Measurements from ENCODE around the gene CHAT.

CHAT gene

DNA sequence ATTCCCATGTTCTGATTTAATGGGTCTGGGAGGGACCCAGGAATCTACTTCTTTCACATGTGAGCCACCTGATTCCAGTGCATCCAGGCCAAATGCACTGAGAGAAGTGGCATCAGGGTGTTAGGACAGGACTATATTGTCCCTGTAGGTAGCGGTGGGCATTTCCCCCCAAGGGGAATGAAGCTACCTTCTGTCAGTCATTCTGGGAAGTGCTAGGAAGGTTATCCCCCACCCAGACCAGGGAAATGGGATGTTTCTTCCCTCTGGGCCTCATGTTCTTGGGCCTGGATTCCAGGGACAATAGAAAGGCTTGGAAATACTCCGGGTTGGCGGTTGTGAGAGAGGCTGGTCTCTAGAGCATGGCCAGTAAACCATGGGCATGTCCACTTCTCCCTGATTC, 86.4 kb downstream of the CHAT start:
- Mint-ChIP-seq H3K9me3 (peaks cover 6% of the 10 kb centered on the region), H3K27ac (no peak overlapping the region), H3K36me3 (ENCODE audit: low read depth) (no peaks in the 10 kb centered on the region), H3K27me3 (peaks cover 6% of the 10 kb centered on the region), H3K4me1 (ENCODE audit: low read depth) (no peaks in the 10 kb centered on the region), H3K4me3 (no peak overlapping the region)
- intact Hi-C loops (cut with micrococcal nuclease) = no loop called here

DNA sequence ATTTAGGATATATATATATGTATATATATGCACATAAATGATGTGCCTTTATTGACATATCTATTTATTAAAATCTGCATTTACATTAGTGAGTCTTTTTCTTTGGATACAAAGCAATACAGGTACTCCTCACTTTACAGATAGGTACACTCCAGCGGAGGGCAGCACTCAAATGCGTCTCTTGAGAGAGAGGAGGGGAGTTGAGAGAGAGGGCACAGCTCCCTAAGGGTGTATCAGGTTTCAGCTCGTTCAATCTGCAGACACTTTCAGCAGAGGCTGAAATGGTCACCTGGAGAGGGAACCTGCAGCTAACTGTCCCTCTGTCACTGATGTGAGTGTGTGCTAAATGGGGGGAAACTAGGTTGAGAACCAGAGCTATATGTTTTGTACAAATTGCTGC, 87.2 kb downstream of the CHAT start:
- H3K4me1 Mint-ChIP-seq (ENCODE audit: low read depth) = no peaks in the 10 kb centered on the region
- H3K27ac Mint-ChIP-seq = no peak overlapping the region
- peaks cover 6% of the 10 kb centered on the region for H3K27me3 Mint-ChIP-seq
- intact Hi-C loops (cut with micrococcal nuclease) = no loop called here
- no peaks in the 10 kb centered on the region for H3K36me3 Mint-ChIP-seq (ENCODE audit: low read depth)
- H3K4me3 Mint-ChIP-seq = no peak overlapping the region
- H3K9me3 Mint-ChIP-seq = peaks cover 6% of the 10 kb centered on the region

DNA sequence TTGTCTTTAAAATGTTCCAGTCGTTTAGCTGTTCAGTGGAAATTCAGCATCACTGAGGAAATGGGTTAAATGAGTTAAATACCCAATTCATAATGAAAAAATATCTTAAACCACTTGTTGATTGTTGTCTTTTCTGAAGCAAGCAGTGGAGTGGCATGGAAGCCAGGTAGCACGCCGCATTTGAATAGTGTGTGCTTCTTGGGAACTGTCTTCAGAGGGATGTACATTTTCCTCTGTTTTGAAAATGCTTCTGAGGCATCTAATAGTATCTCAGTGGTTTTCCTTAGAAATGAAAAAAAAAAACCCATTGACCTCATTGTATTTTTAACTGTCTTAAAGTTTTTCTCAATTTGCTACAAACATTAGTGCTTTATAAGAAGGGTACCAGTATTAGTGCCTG, 93.7 kb downstream of the CHAT start:
- Mint-ChIP-seq H3K27me3 (peaks cover 7% of the 10 kb centered on the region), H3K9me3 (peaks cover 5% of the 10 kb centered on the region), H3K4me1 (ENCODE audit: low read depth) (no peaks in the 10 kb centered on the region), H3K4me3 (no peak overlapping the region), H3K27ac (no peak overlapping the region), H3K36me3 (ENCODE audit: low read depth) (no peaks in the 10 kb centered on the region)
- intact Hi-C loops (cut with micrococcal nuclease) = no loop called here

DNA sequence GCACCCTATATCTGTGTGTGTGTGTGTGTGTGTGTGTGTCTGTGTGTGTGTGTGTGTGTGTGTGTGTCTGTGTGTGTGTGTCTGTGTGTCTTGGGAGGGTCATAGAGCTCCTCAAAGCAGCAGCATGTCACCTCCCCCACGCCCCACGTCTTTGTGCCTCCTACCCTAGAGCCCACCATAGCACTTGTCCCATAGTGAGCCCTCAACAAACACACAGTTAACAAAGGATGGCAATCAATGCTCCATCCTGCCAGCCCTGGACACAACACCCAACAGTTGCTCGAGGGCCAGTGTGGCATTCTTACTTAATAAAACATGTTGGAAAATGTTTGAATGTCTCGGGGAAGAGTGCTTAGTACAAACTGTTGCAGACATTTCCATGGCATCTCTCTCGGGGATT, 96.1 kb downstream of the CHAT start:
- Mint-ChIP-seq H3K36me3 (ENCODE audit: low read depth) (no peaks in the 10 kb centered on the region), H3K27me3 (peaks cover 7% of the 10 kb centered on the region), H3K27ac (no peak overlapping the region), H3K4me1 (ENCODE audit: low read depth) (no peaks in the 10 kb centered on the region), H3K4me3 (no peak overlapping the region), H3K9me3 (no peaks in the 10 kb centered on the region)
- intact Hi-C loops (cut with micrococcal nuclease) = no loop called here

DNA sequence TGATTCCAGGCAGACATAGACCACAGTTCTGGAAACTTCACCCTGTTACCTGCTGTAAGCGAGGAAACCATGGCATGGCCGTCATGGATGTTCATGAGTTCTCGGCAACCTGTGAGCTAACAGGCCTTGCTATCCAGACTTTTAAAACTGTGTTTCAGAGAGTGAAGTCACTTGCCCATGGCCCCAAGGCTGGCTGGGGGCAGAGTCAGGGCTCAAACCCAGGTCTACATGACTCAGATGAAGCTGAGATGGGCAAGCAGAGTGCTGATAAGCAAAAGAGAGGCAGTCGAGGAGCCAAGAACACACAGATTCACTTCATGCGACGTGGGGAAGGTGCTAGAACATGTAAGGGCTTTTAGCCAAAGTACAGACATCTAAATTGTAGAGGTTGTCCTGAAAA, 97.1 kb downstream of the CHAT start:
- H3K27ac Mint-ChIP-seq = no peak overlapping the region
- peaks cover 3% of the 10 kb centered on the region for H3K9me3 Mint-ChIP-seq
- peaks cover 6% of the 10 kb centered on the region for H3K27me3 Mint-ChIP-seq
- H3K4me1 Mint-ChIP-seq (ENCODE audit: low read depth) = no peaks in the 10 kb centered on the region
- intact Hi-C loops (cut with micrococcal nuclease) = no loop called here
- H3K4me3 Mint-ChIP-seq = no peak overlapping the region
- H3K36me3 Mint-ChIP-seq (ENCODE audit: low read depth) = no peaks in the 10 kb centered on the region

DNA sequence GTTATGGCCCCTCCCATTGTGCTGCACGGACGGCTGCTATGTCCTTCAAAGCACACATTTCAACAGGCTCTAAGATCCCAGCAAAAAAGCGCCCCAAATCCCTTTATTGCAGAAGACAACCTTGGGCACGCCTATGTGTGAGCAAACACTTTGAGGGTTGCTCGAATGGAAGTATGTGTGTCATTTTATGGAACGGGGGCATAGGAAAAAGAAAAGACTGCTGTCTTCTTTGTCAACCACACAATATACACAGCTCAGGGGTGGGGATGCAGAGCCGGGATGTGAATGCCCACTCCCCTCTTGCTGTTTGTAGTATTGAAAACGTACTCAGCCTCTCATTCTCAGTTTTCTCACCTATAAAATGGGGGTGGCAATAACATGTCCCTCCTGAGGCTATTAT, 97.6 kb downstream of the CHAT start:
- Mint-ChIP-seq H3K27ac (no peak overlapping the region), H3K9me3 (peaks cover 8% of the 10 kb centered on the region), H3K4me3 (no peak overlapping the region), H3K27me3 (peaks cover 6% of the 10 kb centered on the region), H3K4me1 (ENCODE audit: low read depth) (no peaks in the 10 kb centered on the region), H3K36me3 (ENCODE audit: low read depth) (no peaks in the 10 kb centered on the region)
- intact Hi-C loops (cut with micrococcal nuclease) = no loop called here

DNA sequence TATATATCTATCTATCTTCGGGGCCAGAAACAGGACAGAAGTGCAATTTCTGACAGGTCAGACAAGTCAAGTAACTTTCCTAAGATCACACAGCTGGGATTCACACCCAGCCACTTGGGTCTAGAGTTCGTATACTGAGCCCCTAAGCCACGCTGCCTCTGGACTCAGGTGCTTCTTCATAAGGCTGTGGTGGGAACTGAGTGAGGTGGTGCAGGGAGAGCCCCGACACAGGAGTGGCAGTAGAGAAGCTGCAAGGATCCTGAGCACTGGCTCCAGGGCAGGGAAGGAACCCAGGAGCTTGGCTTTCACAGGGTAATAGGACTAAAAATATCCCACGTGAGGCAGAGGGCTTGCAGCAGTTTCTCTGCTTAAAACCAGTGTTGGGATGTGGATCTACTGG, 99.4 kb downstream of the CHAT start:
- Mint-ChIP-seq H3K27me3 (peaks cover 6% of the 10 kb centered on the region), H3K27ac (no peak overlapping the region), H3K36me3 (ENCODE audit: low read depth) (no peaks in the 10 kb centered on the region), H3K9me3 (peaks cover 17% of the 10 kb centered on the region), H3K4me3 (no peak overlapping the region), H3K4me1 (ENCODE audit: low read depth) (no peaks in the 10 kb centered on the region)
- intact Hi-C loops (cut with micrococcal nuclease) = no loop called here
